Neural progenitor cell (in vitro differentiated cells): ENCODE measurements around the gene BPIFA2. TPM values are rescaled to one million over a fixed set of nuclear protein-coding genes. Genes with fewer than 3 reads are reported as not detected.

ENCODE experiments used
- DNase-seq: peaks from one replicate; pipeline ENCODE4 v3.0.0-alpha.2; 2016; ENCODE audit warnings: low spot score
- H2AFZ ChIP-seq: fragments of 200-600 bp; sonication (generic); replicated peaks from 2 replicates; pipeline ENCODE4 v1.6.1; 2016; ENCODE audit warnings: antibody characterized with exemption
- H3F3A ChIP-seq: fragments of 200-600 bp; sonication (generic); 2 replicates; pipeline ENCODE4 v1.6.1; 2016; ENCODE audit warnings: antibody characterized with exemption, low read depth
- H3K27ac ChIP-seq: fragments of 200-600 bp; sonication (generic); 2 replicates; pipeline ENCODE4 v1.5.1; 2016; ENCODE audit warnings: mild to moderate bottlenecking
- H3K27me3 ChIP-seq: fragments of 200-600 bp; sonication (generic); 2 replicates; pipeline ENCODE4 v1.6.1; 2016; ENCODE audit warnings: mild to moderate bottlenecking, moderate library complexity
- H3K36me3 ChIP-seq: fragments of 200-600 bp; sonication (generic); 2 replicates; pipeline ENCODE4 v1.5.1; 2016
- H3K4me1 ChIP-seq: fragments of 200-600 bp; sonication (generic); 2 replicates; pipeline ENCODE4 v1.6.1; 2016; ENCODE audit warnings: mixed run types
- H3K4me2 ChIP-seq: fragments of 200-600 bp; sonication (generic); 2 replicates; pipeline ENCODE4 v1.6.1; 2016
- H3K4me3 ChIP-seq: fragments of 200-600 bp; sonication (generic); 2 replicates; pipeline ENCODE4 v1.5.1; 2016
- H3K79me2 ChIP-seq: fragments of 200-600 bp; sonication (generic); 2 replicates; pipeline ENCODE4 v1.6.1; 2016; ENCODE audit warnings: low read depth
- H3K9ac ChIP-seq: fragments of 200-600 bp; sonication (generic); 2 replicates; pipeline ENCODE4 v1.6.1; 2016
- H3K9me3 ChIP-seq: fragments of 200-600 bp; sonication (generic); 2 replicates; pipeline ENCODE4 v1.5.1; 2016; ENCODE audit warnings: low read depth
- H4K20me1 ChIP-seq: fragments of 200-600 bp; sonication (generic); 2 replicates; pipeline ENCODE4 v1.6.1; 2016; ENCODE audit warnings: low read depth
- H3K27ac Mint-ChIP-seq: 3 replicates; pipeline ENCODE4 v1.8.0; 2021; ENCODE audit warnings: mixed read lengths
- H3K27me3 Mint-ChIP-seq: 2 replicates; pipeline ENCODE4 v1.8.0; 2022; ENCODE audit warnings: low read depth, mild to moderate bottlenecking, inconsistent platforms, moderate library complexity, mixed read lengths; ENCODE audit not compliant: insufficient read depth
- H3K36me3 Mint-ChIP-seq: 3 replicates; pipeline ENCODE4 v1.8.0; 2021; ENCODE audit warnings: mixed read lengths
- H3K4me1 Mint-ChIP-seq: 3 replicates; pipeline ENCODE4 v1.8.0; 2021; ENCODE audit warnings: mixed read lengths
- H3K4me3 Mint-ChIP-seq: 3 replicates; pipeline ENCODE4 v1.8.0; 2021; ENCODE audit warnings: mild to moderate bottlenecking, moderate library complexity, mixed read lengths
- H3K9me3 Mint-ChIP-seq: 3 replicates; pipeline ENCODE4 v1.8.0; 2020; ENCODE audit warnings: mixed read lengths
- EZH2 ChIP-seq: fragments of 200-600 bp; sonication (generic); IDR thresholded peaks from 2 replicates; pipeline ENCODE4 v1.6.1; 2017; ENCODE audit warnings: antibody characterized with exemption, mild to moderate bottlenecking, moderate library complexity
- EZH2phosphoT487 ChIP-seq: fragments of 200-600 bp; sonication (generic); IDR thresholded peaks from 2 replicates; pipeline ENCODE4 v1.6.1; 2017; ENCODE audit warnings: antibody characterized with exemption
- total RNA-seq: library from RNA; depleted of rRNA; stranded (reverse); fragments of >200 nt; gene quantifications from 2 replicates; pipeline ENCODE4 v1.2.3, GENCODE V29; 2015; ENCODE audit warnings: low replicate concordance
- TF ChIP-seq, protein P1 (sequence below): fragments of 200-600 bp; sonication (generic); IDR thresholded peaks from 2 replicates; pipeline ENCODE4 v1.5.1; 2017; ENCODE audit warnings: antibody characterized with exemption, mild to moderate bottlenecking

Gene BPIFA2
- total RNA-seq, 1 donor from 2014 or later, result not detected

DNA sequence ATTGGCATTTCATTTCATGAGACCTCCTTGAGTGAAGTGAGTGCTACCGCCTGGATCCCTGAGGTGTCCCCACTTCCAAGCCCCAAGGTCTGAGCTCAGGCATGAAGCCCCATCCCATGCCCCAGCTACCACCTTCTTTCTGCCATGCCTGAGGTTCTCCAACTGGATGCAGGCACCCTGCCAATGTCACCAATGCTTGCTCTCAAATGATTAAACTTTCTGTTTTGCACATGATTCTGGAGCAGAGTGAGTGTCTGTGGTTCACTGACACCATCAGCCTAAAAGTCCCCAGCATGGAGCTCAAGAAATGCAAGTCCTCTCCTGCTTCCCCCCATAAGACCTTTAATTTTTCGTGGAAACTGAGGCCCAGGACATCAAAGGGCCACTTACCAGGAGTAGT is 43.7 kb upstream of the BPIFA2 start:
- Mint-ChIP-seq H3K4me3 (no peak overlapping the region), H3K27me3 (peaks cover 11% of the 10 kb centered on the region), H3K4me1 (peaks cover 5% of the 10 kb centered on the region), H3K9me3 (peaks cover 3% of the 10 kb centered on the region), H3K36me3 (no peaks in the 10 kb centered on the region), H3K27ac (no peak overlapping the region)
- Histone ChIP-seq H3K9me3 (no peaks in the 10 kb centered on the region), H3K36me3 (no peaks in the 10 kb centered on the region), H3K27me3 (no peaks in the 10 kb centered on the region), H3K27ac (no peak overlapping the region), H3F3A (peaks cover 5% of the 10 kb centered on the region), H3K79me2 (no peaks in the 10 kb centered on the region), H3K9ac (no peak overlapping the region), H3K4me1 (peaks cover 6% of the 10 kb centered on the region), H3K4me2 (no peak overlapping the region), H3K4me3 (no peak overlapping the region), H4K20me1 (no peaks in the 10 kb centered on the region), H2AFZ (no peak overlapping the region)
- TF ChIP-seq, protein P1, sequence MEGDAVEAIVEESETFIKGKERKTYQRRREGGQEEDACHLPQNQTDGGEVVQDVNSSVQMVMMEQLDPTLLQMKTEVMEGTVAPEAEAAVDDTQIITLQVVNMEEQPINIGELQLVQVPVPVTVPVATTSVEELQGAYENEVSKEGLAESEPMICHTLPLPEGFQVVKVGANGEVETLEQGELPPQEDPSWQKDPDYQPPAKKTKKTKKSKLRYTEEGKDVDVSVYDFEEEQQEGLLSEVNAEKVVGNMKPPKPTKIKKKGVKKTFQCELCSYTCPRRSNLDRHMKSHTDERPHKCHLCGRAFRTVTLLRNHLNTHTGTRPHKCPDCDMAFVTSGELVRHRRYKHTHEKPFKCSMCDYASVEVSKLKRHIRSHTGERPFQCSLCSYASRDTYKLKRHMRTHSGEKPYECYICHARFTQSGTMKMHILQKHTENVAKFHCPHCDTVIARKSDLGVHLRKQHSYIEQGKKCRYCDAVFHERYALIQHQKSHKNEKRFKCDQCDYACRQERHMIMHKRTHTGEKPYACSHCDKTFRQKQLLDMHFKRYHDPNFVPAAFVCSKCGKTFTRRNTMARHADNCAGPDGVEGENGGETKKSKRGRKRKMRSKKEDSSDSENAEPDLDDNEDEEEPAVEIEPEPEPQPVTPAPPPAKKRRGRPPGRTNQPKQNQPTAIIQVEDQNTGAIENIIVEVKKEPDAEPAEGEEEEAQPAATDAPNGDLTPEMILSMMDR, result no peak
- TF ChIP-seq EZH2 (no peak), EZH2phosphoT487 (no peak)
- no peak for DNase-seq

DNA sequence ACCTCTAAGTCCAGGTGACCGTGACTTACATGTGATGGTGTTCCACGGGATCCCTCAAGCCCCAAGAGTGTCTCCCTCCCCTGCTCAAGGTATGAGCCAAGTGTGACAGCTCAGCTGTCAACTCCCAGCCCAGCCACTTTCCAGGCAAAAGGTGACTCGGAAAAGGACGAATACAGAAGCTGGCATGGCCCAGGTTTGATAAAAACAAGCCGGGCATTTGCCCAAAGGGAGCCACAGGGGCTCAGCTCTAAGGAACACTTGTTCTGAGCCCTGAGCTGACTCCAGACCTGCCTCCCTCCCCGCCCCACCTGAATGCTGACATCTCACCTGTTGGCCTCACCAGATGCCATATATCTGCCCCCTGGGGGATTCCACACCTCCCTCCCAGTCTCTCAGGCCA is 43.0 kb upstream of the BPIFA2 start:
- no peaks in the 10 kb centered on the region for H3K27me3 ChIP-seq
- Mint-ChIP-seq H3K36me3 (no peaks in the 10 kb centered on the region), H3K27me3 (peaks cover 11% of the 10 kb centered on the region), H3K27ac (no peak overlapping the region), H3K4me1 (peaks cover 5% of the 10 kb centered on the region), H3K4me3 (no peak overlapping the region), H3K9me3 (peaks cover 3% of the 10 kb centered on the region)
- peaks cover 6% of the 10 kb centered on the region for H3K4me1 ChIP-seq
- no peak overlapping the region for H3K27ac ChIP-seq
- TF ChIP-seq EZH2phosphoT487 (no peak), EZH2 (no peak)
- TF ChIP-seq, protein P1, result no peak
- H3K4me2 ChIP-seq, result no peak overlapping the region
- H2AFZ ChIP-seq, result no peak overlapping the region
- no peak overlapping the region for H3K9ac ChIP-seq
- H3K9me3 ChIP-seq, result no peaks in the 10 kb centered on the region
- H4K20me1 ChIP-seq, result no peaks in the 10 kb centered on the region
- no peak overlapping the region for H3K4me3 ChIP-seq
- no peaks in the 10 kb centered on the region for H3K36me3 ChIP-seq
- H3K79me2 ChIP-seq, result no peaks in the 10 kb centered on the region
- H3F3A ChIP-seq, result peaks cover 5% of the 10 kb centered on the region
- DNase-seq, result no peak

DNA sequence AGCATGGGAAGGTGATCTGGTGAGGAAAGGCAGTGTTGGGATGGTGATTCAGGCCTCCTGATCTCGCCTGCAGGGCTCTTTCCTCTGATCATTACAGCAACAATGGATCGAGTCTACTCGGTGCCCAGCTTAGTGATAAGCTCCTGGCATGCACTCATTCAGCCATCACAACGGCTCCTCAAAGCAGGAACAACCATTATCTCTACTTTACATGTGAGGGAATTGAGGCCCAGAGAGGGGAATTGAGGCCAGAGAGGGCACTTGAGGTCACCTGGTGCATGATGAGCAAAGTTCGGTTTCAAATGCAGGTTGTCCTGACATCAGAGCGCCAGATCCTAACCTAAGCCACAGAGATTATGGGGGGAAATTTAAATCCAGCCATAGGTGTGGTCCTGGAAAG is 42.0 kb upstream of the BPIFA2 start:
- H3K27ac Mint-ChIP-seq, result no peak overlapping the region
- Histone ChIP-seq H3K27ac (no peak overlapping the region), H3F3A (peaks cover 5% of the 10 kb centered on the region), H4K20me1 (no peaks in the 10 kb centered on the region), H3K4me2 (peak overlapping the region; percentile 51), H3K4me1 (peaks cover 6% of the 10 kb centered on the region), H3K9ac (no peak overlapping the region), H3K36me3 (no peaks in the 10 kb centered on the region), H3K9me3 (no peaks in the 10 kb centered on the region), H3K27me3 (no peaks in the 10 kb centered on the region), H3K79me2 (no peaks in the 10 kb centered on the region), H3K4me3 (no peak overlapping the region), H2AFZ (no peak overlapping the region)
- peaks cover 5% of the 10 kb centered on the region for H3K4me1 Mint-ChIP-seq
- no peaks in the 10 kb centered on the region for H3K36me3 Mint-ChIP-seq
- peaks cover 3% of the 10 kb centered on the region for H3K9me3 Mint-ChIP-seq
- no peak for TF ChIP-seq EZH2
- TF ChIP-seq EZH2phosphoT487, result no peak
- TF ChIP-seq, protein P1, result no peak
- peak; percentile 40 for DNase-seq
- H3K27me3 Mint-ChIP-seq, result peaks cover 11% of the 10 kb centered on the region
- no peak overlapping the region for H3K4me3 Mint-ChIP-seq
